ENCODE measurements around the gene HIPK2.
A peak's percentile ranks its signal among the peaks of the same experiment; 100 is the strongest.

HIPK2 gene

DNA sequence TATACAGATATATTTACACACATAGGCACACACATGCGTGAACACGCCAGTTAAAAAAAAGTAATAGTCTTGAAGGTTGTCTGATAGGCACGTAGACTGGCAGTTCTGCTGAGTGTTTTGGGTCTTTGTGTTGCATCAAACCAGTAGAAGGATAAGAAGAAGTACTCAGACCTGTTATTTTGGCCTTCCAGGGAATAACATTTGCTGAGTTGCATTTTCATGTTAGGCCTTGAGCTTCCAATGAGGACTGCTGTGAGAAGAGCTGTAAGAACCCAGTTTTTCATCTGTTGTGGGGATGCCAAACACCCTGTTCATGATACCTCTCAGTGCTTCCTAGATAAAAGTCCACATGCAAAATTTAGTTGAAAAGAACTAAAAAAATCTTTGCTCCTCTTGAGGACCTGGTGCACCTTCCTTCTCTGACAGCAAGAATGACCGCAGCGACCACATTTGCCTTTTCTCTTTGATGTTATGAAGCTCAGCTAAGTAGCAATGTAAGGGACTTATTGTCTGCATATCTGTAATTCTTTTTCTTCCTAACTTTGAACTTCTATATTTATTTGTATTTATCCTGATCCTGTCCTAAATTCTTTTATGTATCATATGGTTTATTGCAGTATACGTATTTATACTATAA, 27.2 kb downstream of the HIPK2 start:
- DNase-seq: no peak

DNA sequence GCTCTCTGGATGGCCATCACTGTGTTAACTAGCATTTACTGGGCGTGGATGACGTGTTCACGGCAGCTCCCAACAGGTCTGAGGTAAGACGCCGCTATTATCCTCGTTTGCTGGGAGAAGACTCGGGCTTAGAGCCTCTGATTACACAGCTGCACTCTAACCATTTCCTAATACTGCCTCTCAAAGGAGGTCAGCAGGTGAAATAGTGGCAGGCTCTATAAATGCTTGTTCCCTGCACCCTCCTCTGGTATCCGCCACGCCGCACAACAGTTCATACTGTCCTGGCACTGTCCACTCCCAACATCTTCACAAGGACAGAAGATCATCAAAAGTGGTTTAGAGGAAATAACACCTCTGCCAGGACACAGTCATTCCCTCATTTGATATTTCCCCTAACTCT, 28.3 kb downstream of the HIPK2 start:
- DNase-seq: peak; percentile 59 to 78

DNA sequence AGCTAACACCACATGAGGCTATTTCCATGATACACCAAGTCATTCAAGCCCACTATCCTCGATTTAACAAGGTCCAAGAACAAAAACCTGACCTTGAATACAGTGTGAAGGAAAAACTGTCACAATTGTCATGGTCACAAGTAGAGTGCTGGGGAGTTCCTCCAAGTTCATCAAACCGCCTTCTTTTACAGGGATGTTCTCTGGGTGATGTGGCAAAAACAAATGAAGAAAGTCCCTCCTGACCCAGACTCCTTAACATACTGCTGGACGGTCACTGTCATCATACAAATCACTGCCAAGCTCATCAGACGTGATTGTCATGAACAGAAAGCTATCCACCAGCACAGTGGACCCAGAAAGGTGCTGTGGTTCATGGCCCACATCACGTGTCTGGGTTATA, 28.9 kb downstream of the HIPK2 start:
- DNase-seq: no peak

DNA sequence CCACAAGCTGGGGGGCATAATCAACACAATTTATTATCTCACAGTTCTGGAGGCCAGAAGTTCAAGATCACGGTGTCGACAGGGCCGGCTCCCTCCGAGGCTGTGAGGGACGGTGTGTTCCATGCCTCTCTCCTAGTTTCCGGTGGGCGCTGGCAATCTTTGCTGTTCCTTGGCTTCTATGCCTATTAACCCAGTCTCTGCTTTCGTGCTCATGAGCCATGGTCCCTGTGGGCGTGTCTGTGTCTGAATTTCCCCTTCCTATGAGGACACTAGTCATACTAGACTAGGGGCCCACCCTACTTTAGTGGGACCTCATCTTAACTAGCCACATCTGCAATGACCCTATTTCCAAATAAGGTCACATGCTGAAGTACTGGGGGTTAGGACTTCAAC, 29.4 kb downstream of the HIPK2 start:
- no peak for DNase-seq

DNA sequence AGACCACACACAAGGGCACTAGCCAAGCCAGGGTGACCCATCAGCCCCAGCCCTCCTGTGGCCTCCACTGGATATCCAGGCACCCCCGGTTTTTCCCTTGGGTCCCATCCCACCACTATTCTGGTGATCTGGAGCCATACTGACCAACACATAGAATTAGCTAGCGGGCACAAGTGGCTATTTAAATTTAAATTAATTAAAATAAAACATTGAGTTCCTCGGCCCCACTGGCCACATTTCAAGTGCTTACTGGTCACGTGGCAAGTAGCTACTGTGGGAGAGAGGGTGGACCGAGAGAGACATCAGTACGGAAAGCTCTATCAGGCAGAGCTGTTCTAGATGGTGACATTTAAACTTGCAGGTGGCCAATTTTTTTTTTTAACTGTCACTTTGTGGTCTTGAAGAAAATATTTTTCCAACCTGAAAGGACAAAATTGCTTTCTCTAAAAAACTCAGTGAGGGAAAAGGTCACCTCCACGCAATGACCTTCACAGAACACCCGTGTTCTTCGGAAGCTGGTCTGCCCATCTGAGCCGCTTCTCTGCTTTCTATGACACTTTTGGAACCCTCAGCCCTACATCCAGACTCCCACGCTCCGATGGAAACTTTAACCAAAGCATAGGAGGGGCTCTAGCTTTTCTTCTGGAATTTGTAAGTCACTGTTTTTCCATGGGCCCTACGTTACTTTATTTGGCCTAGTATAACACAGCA, 30.0 kb downstream of the HIPK2 start:
- DNase-seq: no peak

DNA sequence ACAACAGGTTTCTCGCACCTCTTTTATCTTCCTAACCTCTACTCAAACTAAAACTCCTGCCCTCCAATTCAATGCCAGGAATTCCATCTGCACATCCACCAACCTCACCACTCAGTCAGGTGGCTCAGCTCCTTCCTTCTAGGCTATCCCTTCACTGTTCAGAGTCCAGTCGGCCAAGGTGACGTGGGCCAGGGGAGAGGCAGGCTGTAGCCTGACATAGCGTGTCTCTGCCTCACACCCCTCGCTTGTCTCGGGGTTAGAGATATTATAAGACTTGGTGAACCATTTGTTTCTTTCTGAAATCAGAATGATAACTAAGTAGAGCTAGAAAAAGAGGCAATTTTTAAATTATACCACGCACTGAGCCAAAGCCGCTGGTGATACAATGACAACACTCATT, 31.1 kb downstream of the HIPK2 start:
- DNase-seq: no peak

DNA sequence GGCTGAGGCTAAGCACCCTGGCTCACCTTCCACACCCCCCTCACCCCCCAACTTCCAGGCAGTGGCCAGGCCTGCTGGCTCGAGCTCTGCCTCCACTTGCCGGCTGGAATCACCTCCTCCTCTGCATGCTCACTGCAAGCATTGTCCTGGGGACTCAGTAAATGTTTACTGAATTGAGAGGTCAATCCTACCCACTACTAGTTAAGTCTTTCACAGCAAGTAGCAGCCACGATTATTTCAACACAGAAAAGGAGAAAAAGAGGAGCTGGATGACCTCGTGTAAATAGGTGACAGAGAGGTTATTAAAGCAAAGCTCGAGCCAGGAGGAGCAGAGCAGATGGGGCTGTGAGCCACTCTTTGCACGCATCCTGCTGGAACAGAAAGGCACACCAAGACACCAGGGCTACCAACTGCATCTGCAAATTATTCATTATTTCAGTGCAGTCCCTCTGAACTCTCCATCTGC, 32.1 kb downstream of the HIPK2 start:
- no peak for DNase-seq

DNA sequence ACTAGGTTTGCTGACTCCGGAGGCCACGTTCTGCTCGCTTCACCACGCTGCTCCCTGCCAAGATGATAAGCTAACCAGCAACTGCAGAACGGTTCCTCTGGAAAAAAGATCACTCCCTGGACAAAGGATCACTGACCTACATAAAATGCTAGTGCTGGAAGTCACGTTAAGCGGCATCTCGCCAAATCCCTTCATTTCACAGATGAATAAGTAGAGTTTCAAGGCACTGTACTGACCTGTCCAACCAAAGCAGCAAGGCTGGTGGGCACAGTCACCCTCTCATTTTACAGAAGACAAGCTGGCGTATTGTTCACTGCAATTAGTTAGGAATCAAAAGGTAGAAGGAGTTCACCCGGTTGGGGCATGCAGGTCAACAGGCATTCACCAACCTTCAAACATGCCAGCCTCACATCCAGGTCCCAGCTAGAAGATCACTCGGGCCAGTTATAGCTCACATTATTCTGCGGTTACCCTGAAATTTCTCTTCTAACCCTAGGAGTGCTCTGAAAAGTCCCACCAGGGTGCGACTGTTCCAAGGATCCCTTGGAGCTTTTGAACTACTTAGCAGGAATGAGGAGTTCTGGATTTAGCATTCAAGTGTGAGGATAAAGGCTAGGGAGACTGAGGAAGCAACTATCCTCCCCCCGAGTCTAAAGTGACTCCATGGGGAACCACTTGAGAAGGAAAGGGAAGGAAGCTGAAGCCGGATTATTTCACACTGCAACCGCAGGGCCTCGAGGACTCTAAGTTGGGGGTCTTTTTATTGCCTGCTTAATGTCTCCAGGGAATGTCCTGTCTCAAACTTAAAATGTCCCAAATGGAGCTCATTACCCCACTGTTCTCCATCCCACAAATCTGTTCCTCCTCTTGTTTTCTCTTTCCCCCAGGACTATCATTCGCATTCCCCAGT, 32.8 kb downstream of the HIPK2 start:
- no peak for DNase-seq

DNA sequence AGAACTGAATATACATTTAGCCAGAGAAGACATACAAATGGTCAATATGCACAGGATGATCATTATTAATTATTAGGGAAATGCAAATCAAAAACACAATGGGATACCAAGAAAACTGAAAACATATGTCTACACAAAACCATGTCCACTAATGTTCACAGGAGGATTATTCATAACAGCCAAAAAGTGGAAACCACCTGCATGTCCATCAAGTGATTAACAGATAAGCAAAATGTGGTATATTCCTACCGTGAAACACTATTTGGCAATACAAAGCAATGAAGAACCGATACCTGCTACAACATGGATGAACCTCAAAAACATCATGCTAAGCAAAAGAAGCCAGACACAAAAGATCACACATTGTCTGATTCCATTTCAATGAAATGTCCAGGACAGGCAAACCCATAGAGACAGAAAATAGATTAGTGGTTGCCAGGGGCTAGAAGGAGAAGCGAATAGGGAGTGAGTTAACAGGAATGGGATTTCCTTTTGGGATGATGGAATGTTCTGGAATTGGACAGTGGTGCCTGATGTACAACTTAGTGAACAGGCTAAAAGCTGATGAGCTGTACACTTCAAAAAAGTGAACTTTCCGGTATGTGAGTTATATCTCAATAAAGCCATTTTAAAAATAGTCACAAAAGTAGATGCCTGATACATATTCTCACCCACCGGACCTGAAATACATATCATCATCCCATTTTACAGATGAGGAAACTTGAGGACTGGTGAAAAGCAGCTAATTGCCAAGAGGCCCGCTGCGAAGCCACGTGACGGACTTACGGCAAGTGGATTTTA, 33.6 kb downstream of the HIPK2 start:
- no peak for DNase-seq

DNA sequence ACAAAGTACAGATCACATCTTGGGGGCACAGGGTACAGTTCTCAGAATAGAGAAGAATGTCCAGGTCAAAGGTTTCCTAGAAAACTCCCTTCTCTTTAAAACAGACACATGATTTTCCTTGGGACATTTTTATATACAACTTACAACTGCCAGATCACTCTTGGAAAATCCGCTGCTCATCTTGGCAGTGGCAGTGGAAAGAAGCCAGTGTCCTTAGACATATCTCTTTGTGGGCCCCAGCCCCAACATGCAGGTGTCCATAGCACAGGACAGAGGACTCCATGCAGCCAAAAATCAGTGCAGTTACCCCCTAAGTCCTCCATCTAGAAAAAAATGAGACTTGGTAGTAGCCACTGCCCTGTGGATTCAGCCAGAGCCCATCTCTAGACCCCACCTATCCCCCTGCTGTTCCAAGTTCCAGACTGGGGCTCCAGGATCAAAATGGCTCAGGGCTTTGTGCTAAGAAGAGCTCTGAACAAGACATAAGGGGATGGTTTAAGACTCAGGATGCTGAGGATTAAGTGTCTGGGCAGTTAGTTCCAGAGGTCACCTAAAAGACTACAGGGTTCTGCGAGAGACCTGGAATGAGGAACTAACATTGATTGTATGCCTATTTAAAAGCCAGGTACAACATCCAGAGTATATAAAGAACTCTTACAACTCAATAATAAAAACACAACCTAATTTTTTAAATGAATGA, 34.4 kb downstream of the HIPK2 start:
- DNase-seq: no peak

DNA sequence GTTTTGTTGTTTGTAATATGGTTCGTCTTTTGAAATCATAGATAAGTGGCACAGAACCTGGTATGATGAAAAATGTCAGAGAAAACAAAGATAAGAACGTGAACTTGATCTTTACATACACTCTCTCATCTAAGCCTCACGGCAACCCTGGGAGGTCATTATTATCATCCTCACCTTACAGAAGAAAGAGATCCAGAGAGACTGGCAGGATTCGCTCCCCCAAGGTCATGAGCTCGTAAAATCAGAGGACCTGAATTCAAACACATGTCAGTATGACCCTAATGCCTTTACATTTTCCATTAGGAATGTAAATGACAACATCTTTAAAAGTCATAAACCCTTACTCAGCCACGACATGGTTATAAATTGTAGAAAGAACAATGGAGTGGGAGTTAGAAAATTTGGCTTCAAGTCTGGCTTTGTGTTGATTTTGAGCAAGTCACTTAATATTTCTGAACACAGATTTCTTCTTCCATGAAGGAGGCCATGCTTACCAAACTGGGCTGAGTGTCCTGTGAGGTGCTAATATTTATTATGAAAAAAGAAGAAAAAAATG, 35.9 kb downstream of the HIPK2 start:
- DNase-seq: no peak

DNA sequence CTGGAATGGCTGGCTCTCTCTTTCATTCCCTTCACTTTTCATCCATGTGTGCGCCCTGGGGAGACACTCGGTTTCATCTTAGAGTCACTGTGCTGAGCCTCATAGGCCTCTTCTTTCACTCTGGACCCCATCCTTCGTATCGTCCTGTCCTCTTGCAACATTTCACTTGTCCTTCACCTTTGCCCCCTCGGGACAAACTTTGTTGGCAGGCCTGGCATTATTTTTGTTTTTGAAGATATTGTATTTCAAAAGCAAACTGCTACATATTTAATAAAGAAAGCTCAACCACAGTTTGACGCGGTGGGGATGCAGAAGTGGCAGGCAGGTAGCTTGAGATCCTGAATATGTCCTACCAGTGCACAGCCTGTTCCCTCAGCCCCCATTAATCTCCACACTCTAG, 36.6 kb downstream of the HIPK2 start:
- no peak for DNase-seq

DNA sequence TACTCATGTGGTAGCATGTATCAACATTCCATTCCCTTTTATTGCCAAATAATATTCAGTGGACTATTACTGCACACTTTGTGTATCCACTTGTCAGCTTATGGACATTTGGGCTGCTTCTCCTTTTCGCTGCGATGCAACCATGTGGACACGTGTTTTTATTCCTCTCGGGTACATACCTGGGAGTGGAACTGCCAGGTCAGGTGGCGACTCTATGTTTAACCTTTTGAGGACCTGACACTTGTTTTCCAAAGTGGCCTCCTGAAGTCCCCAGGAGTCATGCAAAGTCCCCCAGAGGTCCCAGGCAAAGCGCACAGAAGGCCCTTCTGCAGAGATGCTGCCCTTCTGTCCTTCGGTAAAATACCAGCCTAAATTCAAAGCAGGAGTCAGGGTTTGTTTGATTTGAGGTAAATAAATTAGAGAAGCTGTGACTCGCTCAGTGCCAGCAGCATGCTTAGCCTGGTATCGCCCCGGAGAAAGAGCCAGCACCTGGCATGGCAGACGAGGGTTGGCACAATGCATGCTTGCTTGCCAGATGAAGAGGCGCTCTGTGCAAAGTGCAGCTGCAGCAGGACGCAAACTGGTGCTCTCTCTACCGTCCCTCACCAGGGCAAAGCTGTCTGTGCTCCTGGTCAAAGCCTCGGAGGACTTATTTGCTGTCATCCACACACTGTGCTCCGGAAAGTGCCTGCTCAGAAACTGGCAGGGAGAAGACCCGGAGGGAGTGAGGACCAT, 37.8 kb downstream of the HIPK2 start:
- no peak for DNase-seq

DNA sequence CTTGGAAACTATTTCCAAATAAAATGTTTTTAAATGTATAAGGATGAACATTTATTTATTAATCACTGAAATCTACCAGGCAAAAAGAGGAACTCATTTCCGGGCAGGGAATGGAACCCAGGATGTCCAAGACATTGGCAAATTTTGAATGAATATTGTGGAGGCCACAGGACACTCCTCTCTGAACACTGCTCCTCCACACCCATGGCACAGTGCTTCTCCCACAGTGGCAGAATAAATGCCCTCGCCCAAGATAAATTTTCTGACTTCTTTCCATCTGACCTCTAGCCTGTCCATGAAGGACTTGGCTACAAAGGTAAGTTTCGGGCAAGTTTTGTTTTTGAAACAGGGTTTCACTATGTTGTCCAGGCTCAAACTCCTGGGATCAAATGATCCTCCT, 39.0 kb downstream of the HIPK2 start:
- no peak for DNase-seq

DNA sequence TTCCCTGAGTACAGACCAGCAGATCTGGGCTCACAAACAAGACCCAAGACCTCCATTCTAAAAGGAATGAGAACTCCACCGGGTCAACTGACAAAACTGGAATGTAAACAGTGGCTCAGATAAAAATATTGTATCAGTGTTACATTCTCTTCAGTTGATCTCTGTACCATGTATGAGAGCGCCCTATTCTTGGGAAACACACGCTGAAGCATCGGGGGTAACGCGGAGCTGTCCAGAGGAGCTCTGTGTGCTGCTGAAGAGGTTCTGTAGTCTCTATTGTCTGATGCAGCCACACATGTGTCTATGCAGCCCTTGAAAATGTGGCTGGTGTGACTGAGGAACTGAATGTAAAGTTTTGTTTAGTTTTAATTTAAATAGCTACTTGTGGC, 39.7 kb downstream of the HIPK2 start:
- DNase-seq: no peak

DNA sequence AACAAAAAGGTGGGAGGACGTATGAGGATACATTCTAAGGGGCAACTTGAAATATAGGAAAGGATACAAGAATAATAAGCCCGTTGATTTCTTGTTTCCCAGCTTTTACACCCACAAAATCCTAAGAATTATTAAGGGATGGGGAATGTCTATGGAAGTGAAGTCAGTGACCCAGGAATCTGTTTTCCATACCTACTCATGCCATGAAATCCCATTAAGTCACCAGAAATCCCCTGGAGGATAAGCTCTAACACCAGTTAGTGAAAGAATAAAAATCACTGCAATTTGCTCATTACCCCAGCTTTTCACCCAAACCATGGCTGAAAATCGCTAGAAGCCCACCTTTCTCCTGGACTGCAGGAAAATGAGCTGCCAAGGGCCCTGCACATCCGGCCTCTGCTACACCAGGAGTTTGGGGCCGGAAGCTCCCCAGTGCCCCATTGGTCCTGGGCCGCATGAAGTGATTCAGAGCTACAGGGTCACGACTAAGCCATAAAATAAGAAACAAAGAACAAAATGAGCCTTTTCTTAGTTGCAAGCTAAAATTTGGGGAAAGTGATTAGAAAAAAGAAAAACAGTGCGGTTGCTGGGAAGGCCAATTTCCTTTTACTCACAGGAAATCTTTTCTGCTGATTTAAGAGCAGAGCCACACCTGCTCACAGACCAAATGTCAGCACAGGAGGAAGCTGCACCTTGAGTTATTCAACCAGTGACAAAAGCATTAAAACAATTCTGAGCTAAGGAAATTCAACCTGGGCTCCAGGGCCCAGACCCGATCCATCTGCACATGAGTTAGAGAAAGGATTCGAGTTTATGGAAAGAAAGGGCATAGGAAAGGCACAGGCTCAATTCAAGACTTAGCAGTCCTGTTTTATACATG, 40.3 kb downstream of the HIPK2 start:
- DNase-seq: no peak

DNA sequence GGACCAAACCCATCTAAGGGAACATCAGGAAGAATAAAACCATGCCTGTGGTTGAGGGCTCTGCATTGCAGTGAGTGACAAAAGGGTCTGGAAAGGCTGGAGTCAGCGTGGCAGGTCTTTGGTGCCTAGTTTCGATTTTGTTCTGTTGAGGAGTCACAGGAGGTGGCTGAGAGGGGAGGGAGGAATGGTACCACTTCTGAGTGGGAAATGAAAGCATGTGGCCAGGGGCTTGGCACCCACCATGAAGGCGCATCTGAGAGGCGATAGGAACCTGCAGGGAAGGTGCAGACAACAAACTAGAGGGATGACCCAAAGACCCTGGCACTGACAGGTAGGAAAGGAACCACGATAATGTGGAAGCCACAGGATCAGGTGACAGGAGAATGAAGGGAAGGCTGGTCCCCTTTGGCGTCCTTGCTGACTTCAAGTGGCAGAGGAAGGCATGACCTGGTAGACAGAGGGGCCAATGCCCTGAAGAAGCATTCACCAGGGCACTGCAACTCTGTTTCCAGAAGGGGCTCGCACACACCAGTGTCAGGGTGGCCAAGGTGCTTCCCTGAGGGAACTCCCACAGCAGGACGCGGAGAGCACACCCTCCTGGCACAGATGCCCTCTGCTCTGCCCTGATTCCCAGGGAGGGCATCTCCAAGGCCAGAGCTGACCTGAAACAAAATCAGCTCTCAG, 41.7 kb downstream of the HIPK2 start:
- DNase-seq: no peak

DNA sequence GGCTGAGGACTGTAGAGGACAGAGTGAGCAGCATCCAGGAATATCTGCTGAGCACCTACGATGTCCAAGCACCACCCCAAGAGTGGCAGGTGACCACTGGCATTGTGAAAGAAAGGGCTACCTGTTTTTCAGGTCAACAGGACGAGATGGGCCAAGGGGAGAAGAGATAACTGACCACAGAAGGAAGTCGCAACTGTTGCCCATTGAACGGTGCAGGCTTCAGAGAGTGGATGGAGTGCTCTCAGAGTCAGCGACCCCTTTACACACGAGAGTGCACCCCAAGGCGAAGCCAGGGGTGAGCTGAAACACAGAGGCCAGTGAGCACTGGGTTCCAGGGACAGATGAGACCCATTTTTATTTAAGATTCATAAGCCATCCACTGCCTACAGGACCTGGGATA, 42.3 kb downstream of the HIPK2 start:
- no peak for DNase-seq

DNA sequence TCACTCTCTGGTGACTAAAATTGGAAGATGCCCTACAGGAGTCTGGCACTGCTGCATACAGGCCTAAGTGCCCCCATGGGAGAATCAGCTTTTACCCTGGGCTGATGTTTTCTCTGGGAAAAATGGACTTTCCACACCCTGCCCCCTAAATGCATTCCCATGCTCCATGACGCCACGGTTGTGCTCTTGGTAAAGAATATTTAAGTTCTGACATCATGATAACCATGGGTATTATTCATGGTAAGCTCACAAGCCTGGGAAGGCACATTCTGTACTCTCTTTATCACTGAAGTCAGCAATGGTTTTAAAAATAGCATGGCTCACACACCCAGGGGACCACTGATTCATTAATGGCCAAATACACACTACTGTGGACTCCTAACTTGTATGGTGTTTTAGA, 43.4 kb downstream of the HIPK2 start:
- DNase-seq: no peak

DNA sequence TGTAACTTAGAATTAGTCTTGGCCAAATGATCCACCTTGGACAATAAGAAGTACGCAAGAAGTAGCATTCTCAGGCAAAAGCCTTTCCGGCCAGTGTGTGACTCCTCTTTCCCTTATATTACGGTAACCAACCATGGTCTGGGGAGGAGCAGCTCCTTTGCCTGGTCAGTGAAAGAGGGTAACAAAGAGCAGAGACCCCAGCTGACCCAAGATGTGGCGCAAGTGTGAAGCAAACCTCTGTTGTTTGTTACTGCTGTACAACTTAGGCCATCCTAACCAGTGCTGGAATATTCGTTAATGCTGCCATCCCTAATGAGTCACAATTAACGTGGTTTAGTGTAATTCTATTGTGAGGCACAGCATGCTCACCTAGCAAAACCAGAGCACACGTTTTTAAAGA, 44.0 kb downstream of the HIPK2 start:
- DNase-seq: no peak
